Activated CD4-positive, alpha-beta T cell treated with anti-CD3 and anti-CD28 coated beads, Interleukin-2, amount 10 ng/mL, durations not matched to agents 24 days and 14 days (primary cell): ENCODE measurements around the gene MDH2. TPM values are rescaled to one million over a fixed set of nuclear protein-coding genes. Genes with fewer than 3 reads are reported as not detected.
A peak's percentile ranks its signal among the peaks of the same experiment; 100 is the strongest.
"Not testable (repeated sequence)": the region's sequence is repeated elsewhere in the genome, so short reads cannot be mapped to it uniquely, and the experiment has no call there.

Source experiments
- DNase-seq: peaks from one replicate; pipeline ENCODE4 v3.0.0; 2022
- H3K27ac Mint-ChIP-seq: one replicate; pipeline ENCODE4 v1.8.0; 2022; ENCODE audit warnings: mild to moderate bottlenecking, mixed read lengths
- H3K27me3 Mint-ChIP-seq: one replicate; pipeline ENCODE4 v1.8.0; 2022; ENCODE audit warnings: mixed read lengths
- H3K36me3 Mint-ChIP-seq: one replicate; pipeline ENCODE4 v1.8.0; 2022; ENCODE audit warnings: low read depth, mild to moderate bottlenecking, mixed read lengths
- H3K4me1 Mint-ChIP-seq: one replicate; pipeline ENCODE4 v1.8.0; 2021; ENCODE audit warnings: mixed read lengths
- H3K4me3 Mint-ChIP-seq: one replicate; pipeline ENCODE4 v1.8.0; 2022; ENCODE audit warnings: mild to moderate bottlenecking, moderate library complexity, mixed read lengths
- H3K9me3 Mint-ChIP-seq: one replicate; pipeline ENCODE4 v1.8.0; 2021; ENCODE audit warnings: mixed read lengths
- intact Hi-C: fragments of 100-400 bp; cut with micrococcal nuclease; formaldehyde crosslinking; loops from one replicate; pipeline ENCODE4 v1.15.1; 2023
- total RNA-seq: library from RNA; stranded (reverse); gene quantifications from 2 replicates; pipeline ENCODE4 v1.2.3, GENCODE V29; 2022

The MDH2 gene
- 291 and 293 TPM in 2 replicates for total RNA-seq

GRCh38 chr7:76047811-76048667 is at the start of gene MDH2, which contains the start of gene STYXL1:
Gene MDH2, plus strand, starts transcription at chr7:76048106. Its CDS starts 55 bp downstream, at chr7:76048161.
Gene STYXL1, minus strand, starts transcription at chr7:76048000. Its CDS starts 17,477 bp downstream, at chr7:76030523.
- Mint-ChIP-seq H3K4me3 (peak within 1 kb of the TSS; percentile 97), H3K9me3 (no peaks in the 10 kb centered on the region), H3K27me3 (no peaks in the 10 kb centered on the region), H3K4me1 (peaks cover 39% of the 10 kb centered on the region), H3K36me3 (peaks cover 44% of the 10 kb centered on the region), H3K27ac (peak within 1 kb of the TSS; percentile 96)
- peak; percentile 98 for DNase-seq
- intact Hi-C loops: loop anchor here (2.0 to 5.0 kb wide), 4 partner anchors 39 to 269 kb away; partner anchors contain the start of gene TMEM120A

DNA sequence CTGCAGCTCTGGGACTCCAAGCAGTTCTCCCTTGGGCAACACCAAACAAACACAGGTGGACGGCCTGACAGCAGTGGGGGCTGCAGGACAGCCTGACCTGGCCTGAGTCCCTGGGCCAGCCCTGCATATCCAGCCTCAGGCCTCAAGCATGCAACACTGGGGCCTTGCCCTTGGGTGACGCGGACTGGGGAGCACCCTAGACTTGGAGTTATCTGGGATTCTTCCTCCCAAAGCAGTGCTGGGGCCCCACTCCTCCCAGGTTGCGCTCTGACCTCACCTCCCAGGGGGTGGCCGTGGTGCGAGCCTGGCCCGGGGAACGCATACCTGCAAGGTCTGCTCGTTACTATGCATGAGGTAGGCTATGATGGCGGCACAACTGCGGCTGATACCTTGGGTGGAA is 47.3 kb upstream of the MDH2 start:
- H3K27ac Mint-ChIP-seq: no peak overlapping the region
- no peak for DNase-seq
- peaks cover 17% of the 10 kb centered on the region for H3K4me1 Mint-ChIP-seq
- no peaks in the 10 kb centered on the region for H3K9me3 Mint-ChIP-seq
- intact Hi-C loops: no loop called here
- H3K4me3 Mint-ChIP-seq: no peak overlapping the region
- H3K27me3 Mint-ChIP-seq: no peaks in the 10 kb centered on the region
- H3K36me3 Mint-ChIP-seq: peaks cover 45% of the 10 kb centered on the region

DNA sequence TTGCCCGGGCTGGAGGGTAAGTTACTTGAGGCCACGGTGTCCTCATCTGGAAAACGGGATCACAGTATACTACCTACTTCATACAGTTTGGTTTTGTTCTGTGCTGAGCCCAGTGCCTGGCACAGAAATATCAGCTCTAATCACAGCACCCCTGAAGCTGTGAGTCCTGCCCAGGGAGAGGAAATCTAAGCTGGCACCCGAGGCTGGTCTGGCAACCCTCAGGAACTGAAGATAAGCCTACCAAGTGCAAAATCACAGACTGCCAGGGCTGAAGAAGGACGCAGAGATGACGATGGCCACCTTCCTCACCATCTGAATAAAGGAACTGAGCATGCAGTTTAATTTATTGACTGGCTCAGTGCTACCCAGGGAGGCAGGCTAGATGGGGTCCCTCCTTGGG is 45.8 kb upstream of the MDH2 start:
- Mint-ChIP-seq H3K9me3 (no peaks in the 10 kb centered on the region), H3K27me3 (no peaks in the 10 kb centered on the region), H3K4me1 (peaks cover 14% of the 10 kb centered on the region), H3K4me3 (no peak overlapping the region), H3K27ac (no peak overlapping the region), H3K36me3 (peaks cover 39% of the 10 kb centered on the region)
- no peak for DNase-seq
- intact Hi-C loops: no loop called here

DNA sequence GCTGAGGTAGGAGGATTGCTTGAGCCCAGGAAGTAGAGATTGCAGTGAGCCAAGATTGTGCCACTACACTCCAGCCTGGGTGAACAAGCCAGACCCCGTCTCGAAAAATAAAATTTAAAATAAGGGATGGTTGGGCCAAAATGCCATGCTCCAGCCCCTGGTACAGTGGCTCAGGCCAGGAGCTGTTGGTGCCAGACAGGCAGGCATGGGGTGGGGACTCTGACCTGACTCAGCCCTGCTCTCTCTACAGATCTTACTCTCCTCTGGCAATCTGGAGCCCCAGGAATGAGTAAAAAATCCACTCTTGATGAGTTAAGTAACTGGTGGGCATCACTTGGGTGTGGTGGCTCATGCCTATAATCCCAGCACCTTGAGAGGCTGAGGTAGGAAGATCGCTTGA is 45.1 kb upstream of the MDH2 start:
- H3K27me3 Mint-ChIP-seq: no peaks in the 10 kb centered on the region
- H3K27ac Mint-ChIP-seq: no peak overlapping the region
- H3K4me3 Mint-ChIP-seq: no peak overlapping the region
- DNase-seq: no peak
- no peaks in the 10 kb centered on the region for H3K9me3 Mint-ChIP-seq
- H3K4me1 Mint-ChIP-seq: peaks cover 11% of the 10 kb centered on the region
- H3K36me3 Mint-ChIP-seq: peaks cover 35% of the 10 kb centered on the region
- intact Hi-C loops: no loop called here

DNA sequence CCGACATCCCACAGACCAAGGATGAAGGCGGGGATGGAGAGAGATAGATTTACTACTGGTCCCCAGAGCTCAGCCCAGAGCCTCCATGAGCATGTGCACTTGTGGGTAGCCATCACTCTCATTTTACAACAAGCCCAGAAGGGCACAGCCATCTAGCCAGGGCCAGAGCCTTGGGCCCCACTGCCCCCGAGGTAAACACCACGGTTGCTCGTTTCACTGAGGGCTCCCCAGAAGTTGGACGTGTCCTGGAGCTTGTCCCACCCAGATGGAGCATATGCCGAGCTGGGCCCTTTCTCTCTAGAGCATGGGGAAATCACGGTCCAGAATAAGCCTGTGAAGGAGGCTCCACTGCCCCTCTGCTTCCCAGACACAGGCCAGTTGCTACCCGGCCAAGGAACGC is 44.6 kb upstream of the MDH2 start:
- Mint-ChIP-seq H3K27me3 (no peaks in the 10 kb centered on the region), H3K36me3 (peaks cover 37% of the 10 kb centered on the region), H3K4me3 (no peak overlapping the region), H3K9me3 (no peaks in the 10 kb centered on the region), H3K4me1 (peaks cover 14% of the 10 kb centered on the region), H3K27ac (no peak overlapping the region)
- no peak for DNase-seq
- intact Hi-C loops: no loop called here

DNA sequence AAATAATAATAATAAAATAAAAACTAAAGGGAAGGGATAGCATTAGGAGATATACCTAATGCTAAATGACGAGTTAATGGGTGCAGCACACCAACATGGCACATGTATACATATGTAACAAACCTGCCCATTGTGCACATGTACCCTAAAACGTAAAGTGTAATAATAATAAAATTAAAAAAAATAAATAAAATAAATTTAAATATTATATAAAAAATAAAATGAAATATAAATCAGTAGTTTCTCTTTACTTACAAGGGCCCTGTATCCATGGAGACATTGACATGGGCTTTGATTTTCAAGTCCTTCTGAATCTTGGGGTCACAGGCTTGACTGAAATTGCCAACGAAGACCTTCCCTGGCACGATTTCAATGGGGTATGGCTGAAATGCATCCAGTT is 42.9 kb upstream of the MDH2 start:
- DNase-seq, H3K9me3 Mint-ChIP-seq, H3K27ac Mint-ChIP-seq, intact Hi-C loops, H3K27me3 Mint-ChIP-seq, H3K4me3 Mint-ChIP-seq: not testable (repeated sequence)
- Mint-ChIP-seq H3K36me3 (peaks cover 33% of the 10 kb centered on the region), H3K4me1 (peaks cover 26% of the 10 kb centered on the region)

GRCh38 chr7:76008156-76008687 is 39.7 kb upstream of the MDH2 start:
- Mint-ChIP-seq H3K4me3 (peak overlapping the region; percentile 62), H3K27me3 (no peaks in the 10 kb centered on the region), H3K9me3 (no peaks in the 10 kb centered on the region), H3K27ac (peak overlapping the region; percentile 87), H3K36me3 (peaks cover 42% of the 10 kb centered on the region), H3K4me1 (peaks cover 40% of the 10 kb centered on the region)
- intact Hi-C loops: loop anchor here (2.0 kb wide), 3 partner anchors 39 to 137 kb away; partner anchors contain the start of genes POR and STYXL1
- peak; percentile 76 for DNase-seq

GRCh38 chr7:76009672-76010600 is 38.0 kb upstream of the MDH2 start:
- peak overlapping the region; percentile 87 for H3K27ac Mint-ChIP-seq
- peaks cover 40% of the 10 kb centered on the region for H3K4me1 Mint-ChIP-seq
- no peak for DNase-seq
- no peaks in the 10 kb centered on the region for H3K9me3 Mint-ChIP-seq
- intact Hi-C loops: loop anchor here (1.0 to 2.0 kb wide), 7 partner anchors 16 to 234 kb away; partner anchors contain the start of genes POR, RHBDD2, STYXL1 and TMEM120A
- no peaks in the 10 kb centered on the region for H3K27me3 Mint-ChIP-seq
- peak overlapping the region; percentile 62 for H3K4me3 Mint-ChIP-seq
- H3K36me3 Mint-ChIP-seq: peaks cover 46% of the 10 kb centered on the region

DNA sequence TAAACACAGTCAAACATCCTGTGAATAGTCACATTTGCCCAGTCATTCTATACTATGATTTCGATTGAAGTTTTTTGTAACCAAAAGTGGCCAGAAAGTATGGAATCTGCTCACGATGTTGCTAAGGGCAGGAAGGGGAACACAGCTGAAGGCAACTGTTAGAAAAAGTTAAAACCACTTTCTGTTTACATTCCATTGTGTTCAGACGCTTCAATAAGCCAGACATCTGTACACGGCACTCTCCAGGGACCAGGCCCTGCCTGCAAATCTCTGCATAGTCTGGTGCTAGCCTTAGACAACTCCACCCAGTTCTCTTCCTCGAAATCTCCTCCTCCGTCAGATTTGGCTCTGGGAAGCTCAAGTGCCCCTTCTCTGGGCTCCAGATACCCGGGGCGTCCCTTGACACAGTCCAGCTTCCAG is 36.5 kb upstream of the MDH2 start:
- no peak for DNase-seq
- no peaks in the 10 kb centered on the region for H3K27me3 Mint-ChIP-seq
- no peak overlapping the region for H3K4me3 Mint-ChIP-seq
- H3K9me3 Mint-ChIP-seq: no peaks in the 10 kb centered on the region
- H3K4me1 Mint-ChIP-seq: peaks cover 35% of the 10 kb centered on the region
- intact Hi-C loops: no loop called here
- H3K27ac Mint-ChIP-seq: no peak overlapping the region
- H3K36me3 Mint-ChIP-seq: peaks cover 43% of the 10 kb centered on the region

- peaks cover 53% of the 10 kb centered on the region for H3K36me3 Mint-ChIP-seq
- no peak overlapping the region for H3K27ac Mint-ChIP-seq
- DNase-seq: no peak
- no peaks in the 10 kb centered on the region for H3K27me3 Mint-ChIP-seq
- no peak overlapping the region for H3K4me3 Mint-ChIP-seq
- intact Hi-C loops: no loop called here
- H3K9me3 Mint-ChIP-seq: no peaks in the 10 kb centered on the region
- H3K4me1 Mint-ChIP-seq: peaks cover 13% of the 10 kb centered on the region
Observed at GRCh38 chr7:76016191-76016947, 31.5 kb upstream of the MDH2 start.

DNA sequence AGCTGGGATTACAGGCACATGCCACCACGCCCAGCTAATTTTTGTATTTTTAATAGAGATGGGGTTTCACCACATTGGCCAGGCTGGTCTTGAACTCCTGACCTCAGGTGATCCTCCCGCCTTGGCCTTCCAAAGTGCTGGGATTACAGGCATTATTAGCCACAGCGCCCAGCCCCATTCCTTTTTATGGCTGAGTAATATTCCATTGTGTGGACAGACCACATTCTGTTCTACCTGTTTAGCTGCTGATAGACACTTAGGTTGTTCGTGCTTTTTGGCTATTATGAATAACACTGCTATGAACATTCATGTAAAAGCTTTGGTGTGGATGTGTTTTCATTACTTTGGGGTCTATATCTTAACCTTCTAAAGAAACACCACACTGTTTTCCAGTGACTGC is 29.4 kb upstream of the MDH2 start:
- H3K27me3 Mint-ChIP-seq, H3K9me3 Mint-ChIP-seq, intact Hi-C loops, H3K4me3 Mint-ChIP-seq, DNase-seq, H3K27ac Mint-ChIP-seq: not testable (repeated sequence)
- H3K4me1 Mint-ChIP-seq: peaks cover 13% of the 10 kb centered on the region
- peaks cover 46% of the 10 kb centered on the region for H3K36me3 Mint-ChIP-seq

- peak; percentile 91 for DNase-seq
- intact Hi-C loops: loop anchor here (1.0 kb wide), 1 partner anchor 154 kb away; no protein-coding TSS in a partner anchor
- H3K27ac Mint-ChIP-seq: peak overlapping the region; percentile 70
- no peaks in the 10 kb centered on the region for H3K27me3 Mint-ChIP-seq
- H3K4me1 Mint-ChIP-seq: peaks cover 13% of the 10 kb centered on the region
- no peaks in the 10 kb centered on the region for H3K9me3 Mint-ChIP-seq
- peak overlapping the region; percentile 25 for H3K4me3 Mint-ChIP-seq
- H3K36me3 Mint-ChIP-seq: peaks cover 42% of the 10 kb centered on the region
Observed at GRCh38 chr7:76020031-76020714, 27.7 kb upstream of the MDH2 start.
